MM.1S (cell line): ENCODE measurements around the gene MGAT5.

Source experiments
- DNase-seq: peaks from one replicate; pipeline ENCODE4 v3.0.0-alpha.2; 2015
- H2AFZ ChIP-seq: fragments of 300-600 bp; sonication (generic); 2 replicates; pipeline ENCODE4 v1.6.0; 2016; ENCODE audit warnings: antibody characterized with exemption, low read length
- H3F3A ChIP-seq: fragments of 300-600 bp; sonication (generic); 2 replicates; pipeline ENCODE4 v1.6.1; 2016; ENCODE audit warnings: mild to moderate bottlenecking, antibody characterized with exemption, low read length, moderate library complexity, mixed read lengths; ENCODE audit not compliant: insufficient read depth
- H3K27ac ChIP-seq: fragments of 300-600 bp; sonication (generic); 2 replicates; pipeline ENCODE4 v1.5.1; 2016; ENCODE audit warnings: mild to moderate bottlenecking, low read length
- H3K27me3 ChIP-seq: fragments of 300-600 bp; sonication (generic); replicated peaks from 2 replicates; pipeline ENCODE4 v1.6.0; 2016; ENCODE audit warnings: low read length; ENCODE audit not compliant: insufficient read depth
- H3K36me3 ChIP-seq: fragments of 300-600 bp; sonication (generic); replicated peaks from 2 replicates; pipeline ENCODE4 v1.6.1; 2016; ENCODE audit warnings: mild to moderate bottlenecking, low read length, mixed read lengths; ENCODE audit not compliant: insufficient read depth
- H3K4me1 ChIP-seq: fragments of 300-600 bp; sonication (generic); 2 replicates; pipeline ENCODE4 v1.6.1; 2016; ENCODE audit warnings: low read length, mixed read lengths
- H3K4me2 ChIP-seq: fragments of 300-600 bp; sonication (generic); 2 replicates; pipeline ENCODE4 v1.6.0; 2016; ENCODE audit warnings: low read depth, low read length
- H3K4me3 ChIP-seq: fragments of 300-600 bp; sonication (generic); 2 replicates; pipeline ENCODE4 v1.5.1; 2016; ENCODE audit warnings: low read length, mixed read lengths
- H3K79me2 ChIP-seq: fragments of 300-600 bp; sonication (generic); 2 replicates; pipeline ENCODE4 v1.6.1; 2016; ENCODE audit warnings: mixed run types, low read length, mixed read lengths
- H3K9ac ChIP-seq: fragments of 300-600 bp; sonication (generic); 2 replicates; pipeline ENCODE4 v1.6.1; 2016; ENCODE audit warnings: low read length, mixed read lengths
- H3K9me2 ChIP-seq: fragments of 300-600 bp; sonication (generic); replicated peaks from 2 replicates; pipeline ENCODE4 v1.6.1; 2016; ENCODE audit warnings: mild to moderate bottlenecking, low read length, mixed read lengths; ENCODE audit not compliant: insufficient read depth
- H3K9me3 ChIP-seq: fragments of 300-600 bp; sonication (generic); replicated peaks from 2 replicates; pipeline ENCODE4 v1.6.1; 2016; ENCODE audit warnings: mild to moderate bottlenecking, low read length, mixed read lengths; ENCODE audit not compliant: insufficient read depth
- H4K20me1 ChIP-seq: fragments of 300-600 bp; sonication (generic); 2 replicates; pipeline ENCODE4 v1.6.1; 2016; ENCODE audit warnings: mild to moderate bottlenecking, low read length, moderate library complexity, mixed read lengths; ENCODE audit not compliant: insufficient read depth
- CTCF ChIP-seq: fragments of 300-600 bp; sonication (generic); IDR thresholded peaks from 2 replicates; pipeline ENCODE4 v1.5.1; 2016; ENCODE audit warnings: antibody characterized with exemption, low read length, mixed read lengths
- EZH2 ChIP-seq: fragments of 300-600 bp; sonication (generic); optimal IDR thresholded peaks from 2 replicates; pipeline ENCODE3; 2017; ENCODE audit warnings: low read depth, mild to moderate bottlenecking, antibody characterized with exemption, low read length, mixed read lengths
- EZH2phosphoT487 ChIP-seq: fragments of 300-600 bp; sonication (generic); IDR thresholded peaks from 2 replicates; pipeline ENCODE4 v1.6.1; 2018; ENCODE audit warnings: antibody characterized with exemption, low read length

The MGAT5 gene

GRCh38 chr2:134231301-134231964, 22.4 kb upstream of the MGAT5 start:
- no peaks in the 10 kb centered on the region for H3K9me3 ChIP-seq
- H3K27ac ChIP-seq: peak overlapping the region; percentile 81; the same call in 1 of the 2 replicates
- peaks cover 93% of the 10 kb centered on the region for H3K79me2 ChIP-seq
- TF ChIP-seq EZH2phosphoT487: no peak
- TF ChIP-seq EZH2: no peak
- no peak for TF ChIP-seq CTCF
- no peaks in the 10 kb centered on the region for H4K20me1 ChIP-seq
- no peaks in the 10 kb centered on the region for H3K9me2 ChIP-seq
- H3K4me2 ChIP-seq: peak overlapping the region; percentile 58; the same call in 1 of the 2 replicates
- no peak overlapping the region for H2AFZ ChIP-seq
- H3K4me3 ChIP-seq: no peak overlapping the region
- peaks cover 27% of the 10 kb centered on the region for H3F3A ChIP-seq
- H3K36me3 ChIP-seq: no peaks in the 10 kb centered on the region
- no peak for DNase-seq
- H3K4me1 ChIP-seq: peaks cover 67% of the 10 kb centered on the region
- no peak overlapping the region for H3K9ac ChIP-seq
- no peaks in the 10 kb centered on the region for H3K27me3 ChIP-seq

DNA sequence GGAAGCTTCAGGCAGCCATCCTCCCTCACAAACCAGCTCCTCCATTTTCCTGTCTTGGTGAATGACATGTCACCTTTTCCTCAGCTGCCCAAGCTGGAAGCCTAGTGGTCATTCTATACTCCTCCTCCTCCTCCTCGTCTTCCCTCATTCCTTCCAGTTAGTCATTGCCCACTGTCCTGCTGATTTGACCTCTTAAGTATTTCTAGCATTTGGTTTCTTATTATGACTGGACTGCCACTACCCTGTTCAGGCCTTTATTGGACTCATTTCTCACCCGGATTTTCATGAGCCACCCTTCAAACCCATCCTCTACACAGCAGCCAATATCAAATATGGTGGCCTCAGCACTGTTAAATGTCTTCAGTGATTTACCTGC, 21.9 kb upstream of the MGAT5 start:
- H3F3A ChIP-seq: peaks cover 27% of the 10 kb centered on the region
- no peak overlapping the region for H2AFZ ChIP-seq
- H3K27me3 ChIP-seq: no peaks in the 10 kb centered on the region
- H3K4me2 ChIP-seq: peak overlapping the region; percentile 58
- H3K9ac ChIP-seq: no peak overlapping the region
- H3K27ac ChIP-seq: peak overlapping the region; percentile 81; the same call in 1 of the 2 replicates
- no peaks in the 10 kb centered on the region for H3K36me3 ChIP-seq
- H3K9me3 ChIP-seq: no peaks in the 10 kb centered on the region
- no peaks in the 10 kb centered on the region for H3K9me2 ChIP-seq
- DNase-seq: no peak
- no peak overlapping the region for H3K4me3 ChIP-seq
- peaks cover 93% of the 10 kb centered on the region for H3K79me2 ChIP-seq
- TF ChIP-seq CTCF (no peak), EZH2phosphoT487 (no peak), EZH2 (no peak)
- H4K20me1 ChIP-seq: no peaks in the 10 kb centered on the region
- peaks cover 71% of the 10 kb centered on the region for H3K4me1 ChIP-seq

DNA sequence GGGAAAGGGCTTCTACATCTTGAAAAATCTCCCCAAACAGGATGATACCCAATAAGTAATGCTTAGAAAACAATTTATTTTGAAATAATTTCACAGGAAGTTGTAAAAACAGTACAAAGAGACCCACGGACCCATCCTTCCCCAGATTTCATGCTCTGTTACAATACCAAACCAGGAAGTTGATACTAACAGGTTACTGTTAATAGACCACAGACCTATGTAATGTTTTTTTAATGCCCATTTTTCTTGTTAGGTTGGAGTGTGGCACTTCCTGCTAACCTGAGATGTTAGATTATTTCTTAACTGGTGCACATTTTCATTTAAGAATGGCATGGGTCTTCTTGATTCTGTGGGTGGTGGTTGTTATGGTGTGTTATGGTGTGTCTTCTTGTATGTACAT, 21.4 kb upstream of the MGAT5 start:
- DNase-seq: no peak
- Histone ChIP-seq H3K27ac (peak overlapping the region; percentile 81; the same call in 1 of the 2 replicates), H3K9ac (0 out of 2 replicates have a peak overlapping the region, but pooled peaks have one; percentile 3), H3K4me1 (peaks cover 75% of the 10 kb centered on the region), H3K9me2 (no peaks in the 10 kb centered on the region), H3K4me2 (peak overlapping the region; percentile 58), H4K20me1 (no peaks in the 10 kb centered on the region), H3K9me3 (no peaks in the 10 kb centered on the region), H3K27me3 (no peaks in the 10 kb centered on the region), H2AFZ (no peak overlapping the region), H3F3A (peaks cover 27% of the 10 kb centered on the region), H3K4me3 (no peak overlapping the region), H3K36me3 (no peaks in the 10 kb centered on the region), H3K79me2 (peaks cover 92% of the 10 kb centered on the region)
- no peak for TF ChIP-seq EZH2phosphoT487
